Duodenal mucosa (tissue), 2 donors: ENCODE measurements around the gene ANO4.
"Not testable (repeated sequence)": the region's sequence is repeated elsewhere in the genome, so short reads cannot be mapped to it uniquely, and the experiment has no call there.

Experiments
- H3K27ac ChIP-seq: one replicate; pipeline ENCODE4 v1.7.0; 2013; ENCODE audit warnings: low read depth, low read length
- H3K27me3 ChIP-seq, 2 donors: one replicate each; pipeline ENCODE4 v1.7.0; 2013; ENCODE audit warnings: low read length in 2 of 2, control low read depth in 1 of 2; ENCODE audit not compliant: insufficient read depth in 2 of 2, control insufficient read depth in 1 of 2
- H3K36me3 ChIP-seq, 2 donors: one replicate each; pipeline ENCODE4 v1.7.0; 2013; ENCODE audit warnings: low read length in 2 of 2, control low read depth in 1 of 2; ENCODE audit not compliant: insufficient read depth in 2 of 2, control insufficient read depth in 1 of 2
- H3K4me1 ChIP-seq, 2 donors: one replicate each; pipeline ENCODE4 v1.7.0; 2013; ENCODE audit warnings: low read length in 2 of 2, control low read depth in 1 of 2; ENCODE audit not compliant: insufficient read depth in 2 of 2, control insufficient read depth in 1 of 2
- H3K4me3 ChIP-seq, 2 donors: one replicate each; pipeline ENCODE4 v1.7.0; 2013; ENCODE audit warnings: low read length in 2 of 2, low read depth in 1 of 2
- H3K9ac ChIP-seq, 2 donors: one replicate each; pipeline ENCODE4 v1.7.0; 2013; ENCODE audit warnings: low read length in 2 of 2, low read depth in 1 of 2
- H3K9me3 ChIP-seq, 2 donors: one replicate each; pipeline ENCODE4 v1.7.0; 2013; ENCODE audit warnings: low read length in 2 of 2, control low read depth in 1 of 2; ENCODE audit not compliant: control insufficient read depth in 1 of 2

ANO4 gene

DNA sequence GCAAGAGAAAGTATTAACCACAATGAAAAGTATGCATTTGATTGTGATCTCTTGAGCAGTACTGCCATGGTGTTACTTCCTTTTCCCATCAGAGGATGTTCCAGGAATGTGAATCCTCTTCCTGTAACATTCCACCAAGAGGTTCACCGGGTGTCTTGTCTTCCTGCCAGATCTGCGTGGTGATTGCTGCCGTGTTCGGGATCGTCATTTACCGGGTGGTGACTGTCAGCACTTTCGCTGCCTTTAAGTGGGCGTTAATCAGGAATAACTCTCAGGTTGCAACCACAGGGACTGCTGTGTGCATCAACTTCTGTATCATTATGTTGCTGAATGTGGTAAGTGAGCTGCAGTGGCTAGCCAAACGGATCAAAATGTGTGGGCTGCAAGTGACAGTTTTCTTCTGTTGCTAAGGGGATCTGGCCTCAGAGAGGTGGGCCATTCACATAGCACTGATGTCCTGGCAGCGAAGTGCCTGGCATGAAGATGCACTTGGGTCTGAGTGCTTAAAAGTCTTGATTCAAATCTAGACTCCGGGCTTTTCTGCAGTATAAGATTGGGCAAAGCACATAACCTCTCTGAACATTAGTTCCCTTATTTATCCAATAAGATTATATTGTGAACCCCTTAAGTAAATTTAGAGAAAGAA lies 292.0 kb downstream of the ANO4 start:
- Histone ChIP-seq H3K9me3 (no peaks in the 10 kb centered on the region), H3K27me3 (no peaks in the 10 kb centered on the region), H3K36me3 (no peaks in the 10 kb centered on the region), H3K27ac (no peak overlapping the region), H3K9ac (no peak overlapping the region), H3K4me3 (no peak overlapping the region), H3K4me1 (no peaks in the 10 kb centered on the region)

DNA sequence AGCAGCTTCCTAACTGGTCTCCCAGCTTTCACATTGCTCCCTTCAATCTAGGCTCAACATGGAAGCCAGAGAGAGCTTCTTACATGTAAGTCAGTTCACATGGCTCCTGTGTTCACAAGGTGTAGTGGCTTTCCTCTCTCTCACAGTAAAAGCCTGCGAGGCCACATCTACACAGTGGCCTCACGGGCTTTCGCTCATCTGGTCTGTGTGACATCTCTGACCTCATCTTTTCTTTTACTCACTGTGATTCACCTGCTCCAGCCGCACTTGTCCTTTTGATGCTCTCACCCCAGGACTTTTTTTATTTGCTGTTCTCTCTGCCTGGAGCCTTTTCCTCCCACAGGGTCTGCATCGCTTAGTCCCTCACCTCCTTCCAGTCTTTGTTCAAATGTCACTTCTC lies 293.3 kb downstream of the ANO4 start:
- Histone ChIP-seq H3K9ac (no peak overlapping the region), H3K9me3 (no peaks in the 10 kb centered on the region), H3K4me1 (no peaks in the 10 kb centered on the region), H3K27me3 (no peaks in the 10 kb centered on the region), H3K27ac (no peak overlapping the region), H3K4me3 (no peak overlapping the region), H3K36me3 (no peaks in the 10 kb centered on the region)

DNA sequence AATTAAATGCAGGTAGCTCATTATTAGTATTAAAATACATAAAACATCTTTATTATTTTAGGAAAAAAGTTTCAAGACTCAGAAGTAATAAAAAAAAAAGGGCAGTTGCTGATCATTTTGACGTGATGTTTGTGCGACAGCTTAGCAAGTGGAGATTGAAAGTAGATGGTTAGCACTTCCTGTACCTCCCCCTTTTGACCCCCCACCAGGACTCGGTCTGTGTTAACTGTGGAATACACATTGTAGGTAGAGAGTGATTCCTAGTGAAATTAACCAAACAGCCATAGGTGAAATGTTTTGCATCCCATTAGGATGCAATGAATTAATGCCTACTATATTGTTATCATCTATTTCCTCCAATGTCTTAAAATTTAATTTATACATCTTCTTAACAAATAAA lies 294.7 kb downstream of the ANO4 start:
- no peaks in the 10 kb centered on the region for H3K9me3 ChIP-seq
- no peak overlapping the region for H3K27ac ChIP-seq
- no peaks in the 10 kb centered on the region for H3K27me3 ChIP-seq
- H3K4me1 ChIP-seq: no peaks in the 10 kb centered on the region
- H3K36me3 ChIP-seq: no peaks in the 10 kb centered on the region
- H3K9ac ChIP-seq: no peak overlapping the region
- H3K4me3 ChIP-seq: no peak overlapping the region

DNA sequence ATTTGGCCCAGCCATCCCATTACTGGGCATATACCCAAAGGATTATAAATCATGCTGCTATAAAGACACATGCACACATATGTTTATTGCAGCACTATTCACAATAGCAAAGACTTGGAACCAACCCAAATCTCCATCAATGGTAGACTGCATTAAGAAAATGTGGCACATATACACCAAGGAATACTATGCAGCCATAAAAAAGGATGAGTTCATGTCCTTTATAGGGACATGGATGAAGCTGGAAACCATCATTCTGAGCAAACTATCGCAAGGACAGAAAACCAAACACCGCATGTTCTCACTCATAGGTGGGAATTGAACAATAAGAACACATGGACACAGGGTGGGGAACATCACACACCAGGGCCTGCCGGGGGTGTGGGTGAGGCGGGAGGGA lies 295.6 kb downstream of the ANO4 start:
- H3K9me3 ChIP-seq, H3K4me3 ChIP-seq, H3K4me1 ChIP-seq, H3K9ac ChIP-seq, H3K27ac ChIP-seq, H3K27me3 ChIP-seq, H3K36me3 ChIP-seq: not testable (repeated sequence)

DNA sequence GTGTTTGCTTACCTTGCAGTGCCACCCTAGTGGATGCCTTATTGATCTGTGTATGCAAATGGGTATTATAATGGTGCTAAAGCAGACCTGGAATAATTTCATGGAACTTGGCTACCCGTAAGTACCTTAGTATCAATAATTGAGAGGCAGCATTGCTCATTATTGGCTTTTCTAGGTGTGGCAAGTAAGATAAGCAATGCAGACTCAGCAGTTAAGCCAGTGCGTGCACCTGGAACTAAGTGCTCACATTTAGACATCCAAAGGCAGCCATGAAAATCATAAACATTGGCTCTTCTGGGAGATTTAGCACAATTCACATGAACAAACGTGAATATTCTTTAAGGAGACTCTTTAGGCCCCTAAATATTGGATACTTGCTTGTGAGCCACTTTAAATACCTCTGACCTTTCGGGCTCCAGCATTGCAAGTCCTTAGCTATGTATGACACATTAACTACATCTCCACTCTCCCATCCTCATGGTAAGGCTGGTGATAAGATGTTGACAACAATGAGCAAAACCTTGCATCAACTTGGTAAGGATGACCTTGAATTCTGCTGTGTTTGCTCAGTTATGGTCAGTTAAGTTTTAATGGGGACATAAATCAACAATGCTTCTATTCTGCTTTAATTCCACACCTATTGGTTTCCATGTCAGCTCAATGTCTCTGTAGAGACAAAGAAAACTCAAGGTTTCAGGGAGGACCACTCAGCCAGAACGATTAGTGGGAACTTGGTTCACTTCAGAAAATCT lies 303.4 kb downstream of the ANO4 start:
- Histone ChIP-seq H3K27ac (no peak overlapping the region), H3K36me3 (no peaks in the 10 kb centered on the region), H3K9ac (no peak overlapping the region), H3K27me3 (no peaks in the 10 kb centered on the region), H3K9me3 (no peaks in the 10 kb centered on the region), H3K4me1 (peaks cover 3 to 13% of the 10 kb centered on the region in 2 donors), H3K4me3 (no peak overlapping the region)

DNA sequence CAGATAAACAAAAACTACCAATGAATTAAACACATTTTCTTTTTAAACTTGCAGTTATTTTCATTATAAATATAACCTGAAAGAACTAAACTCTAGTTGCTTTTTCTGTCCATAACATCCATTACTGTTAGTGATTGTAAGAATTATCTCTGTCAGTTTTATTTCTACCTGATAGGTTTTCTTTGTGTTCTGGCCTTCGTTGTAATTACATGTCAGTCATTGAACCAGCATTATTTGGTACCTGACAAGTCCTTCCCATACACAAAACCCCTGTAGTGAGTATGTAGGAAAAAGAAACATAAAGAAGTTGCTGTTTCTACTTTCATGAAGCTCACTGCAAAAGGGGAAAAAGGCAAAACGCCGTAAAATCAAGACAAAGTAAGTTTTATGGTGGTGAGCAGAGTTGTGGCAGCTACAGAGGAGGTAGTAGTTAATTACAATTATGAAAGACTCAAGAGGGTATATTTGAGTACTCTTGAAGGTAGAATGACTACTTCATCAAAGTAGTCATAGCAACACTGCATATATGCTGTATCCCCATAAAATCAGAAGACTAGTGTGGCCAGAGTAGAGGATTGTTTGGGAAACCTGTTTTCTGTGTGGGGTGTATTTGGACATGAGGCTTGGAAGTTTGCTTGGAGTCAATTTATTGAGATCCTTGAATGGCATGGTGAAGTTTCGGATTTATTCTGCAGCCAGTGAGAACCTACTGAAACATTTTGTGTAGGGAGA lies 312.6 kb downstream of the ANO4 start:
- Histone ChIP-seq H3K4me3 (no peak overlapping the region), H3K27ac (no peak overlapping the region), H3K4me1 (no peaks in the 10 kb centered on the region), H3K36me3 (no peaks in the 10 kb centered on the region), H3K9ac (no peak overlapping the region), H3K9me3 (no peaks in the 10 kb centered on the region), H3K27me3 (no peaks in the 10 kb centered on the region)

DNA sequence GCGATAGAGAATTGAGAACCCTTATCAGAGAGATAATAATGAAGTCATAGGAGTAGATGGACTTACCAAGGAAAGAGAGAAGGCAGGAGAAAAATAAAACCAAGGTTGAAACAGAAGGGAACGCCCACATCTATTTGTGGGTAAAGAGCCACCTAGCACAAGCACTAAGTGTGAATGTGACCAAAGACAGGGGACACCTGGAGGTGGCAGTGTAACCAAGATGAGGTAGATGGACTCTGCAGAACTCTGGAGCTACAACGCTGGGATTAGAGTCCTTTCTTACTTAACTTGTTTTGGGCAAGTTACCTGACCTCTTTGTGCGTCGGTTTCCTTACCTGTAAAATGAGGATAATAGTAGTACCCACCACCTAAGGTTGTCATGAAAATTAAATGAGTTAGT lies 313.6 kb downstream of the ANO4 start:
- Histone ChIP-seq H3K36me3 (no peaks in the 10 kb centered on the region), H3K9ac (no peak overlapping the region), H3K4me1 (no peaks in the 10 kb centered on the region)

DNA sequence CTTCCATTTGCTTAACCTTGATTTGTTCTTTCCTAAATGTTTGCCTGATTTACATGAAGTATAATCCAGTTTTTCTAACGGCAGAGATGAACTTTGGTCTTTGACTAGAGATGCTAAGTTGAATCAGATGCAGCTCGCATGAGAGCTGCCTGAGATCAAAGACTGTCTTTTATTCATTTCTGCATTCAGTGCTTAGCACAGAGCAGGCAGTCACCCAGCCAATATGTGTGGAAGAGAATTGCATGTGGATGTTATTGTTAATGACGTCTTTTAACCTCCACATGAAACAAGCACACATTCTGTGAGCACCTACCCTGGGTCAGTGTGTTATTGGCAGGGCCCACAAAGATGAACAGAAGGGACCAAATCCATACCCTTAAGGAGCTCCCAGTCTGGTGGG lies 316.3 kb downstream of the ANO4 start:
- Histone ChIP-seq H3K4me3 (no peak overlapping the region), H3K4me1 (no peaks in the 10 kb centered on the region), H3K27ac (no peak overlapping the region)

More for the DNA sequence above, 313.6 kb downstream of the ANO4 start:
- Histone ChIP-seq H3K4me3 (no peak overlapping the region), H3K27me3 (no peaks in the 10 kb centered on the region), H3K9me3 (no peaks in the 10 kb centered on the region), H3K27ac (no peak overlapping the region)

DNA sequence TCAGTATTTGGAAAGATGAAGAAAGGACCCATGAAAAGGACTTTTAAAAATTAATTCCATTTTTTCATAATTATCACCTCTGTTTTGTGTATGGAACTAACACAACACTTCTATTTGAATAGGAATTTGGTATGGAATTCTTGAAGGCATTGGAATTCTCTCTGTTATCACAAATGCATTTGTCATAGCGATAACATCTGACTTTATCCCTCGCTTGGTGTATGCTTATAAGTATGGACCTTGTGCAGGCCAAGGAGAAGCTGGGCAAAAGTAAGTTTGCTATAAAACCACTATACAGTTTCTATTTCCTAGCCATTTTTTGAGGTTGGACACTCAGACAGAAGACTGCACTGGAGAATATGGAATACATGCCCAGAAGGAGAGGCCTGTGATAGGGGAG lies 316.9 kb downstream of the ANO4 start:
- H3K27me3 ChIP-seq: no peaks in the 10 kb centered on the region

More for the DNA sequence above, 316.3 kb downstream of the ANO4 start:
- no peak overlapping the region for H3K9ac ChIP-seq
- H3K36me3 ChIP-seq: no peaks in the 10 kb centered on the region
- H3K9me3 ChIP-seq: no peaks in the 10 kb centered on the region
- H3K27me3 ChIP-seq: no peaks in the 10 kb centered on the region

DNA sequence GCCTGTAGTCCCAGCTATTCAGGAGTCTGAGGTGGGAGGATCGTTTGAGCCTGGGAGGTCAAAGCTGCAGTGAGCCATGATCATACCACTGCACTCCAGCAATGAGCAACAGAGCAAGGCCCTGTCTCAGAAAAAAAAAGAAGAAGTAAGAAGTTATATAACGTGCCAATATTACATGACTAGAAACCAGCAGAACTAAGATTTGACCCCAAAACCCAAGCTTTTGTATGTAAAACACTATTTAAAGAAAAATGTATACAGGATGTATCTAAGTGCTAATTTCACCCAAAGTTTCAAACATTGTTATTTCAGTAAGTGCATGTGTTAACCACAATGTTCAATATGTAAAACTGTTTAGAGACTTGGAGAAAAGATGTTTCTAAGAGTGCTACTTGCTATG lies 320.8 kb downstream of the ANO4 start:
- Histone ChIP-seq H3K9ac (no peak overlapping the region), H3K9me3 (no peaks in the 10 kb centered on the region), H3K36me3 (no peaks in the 10 kb centered on the region), H3K4me1 (no peaks in the 10 kb centered on the region), H3K4me3 (no peak overlapping the region), H3K27ac (no peak overlapping the region), H3K27me3 (no peaks in the 10 kb centered on the region)

More for the DNA sequence above, 316.9 kb downstream of the ANO4 start:
- Histone ChIP-seq H3K4me1 (no peaks in the 10 kb centered on the region), H3K4me3 (no peak overlapping the region), H3K9me3 (no peaks in the 10 kb centered on the region), H3K27ac (no peak overlapping the region), H3K9ac (no peak overlapping the region), H3K36me3 (no peaks in the 10 kb centered on the region)
